GM18511 (cell line): Measurements from ENCODE around the gene RPS27L.
"Not testable (repeated sequence)": the region's sequence is repeated elsewhere in the genome, so short reads cannot be mapped to it uniquely, and the experiment has no call there.

Experiments used
- ATAC-seq: cut with Tn5 transposase; IDR thresholded peaks from one replicate; pipeline ENCODE4 v1.9.1; 2021; ENCODE audit warnings: mild to moderate bottlenecking, moderate library complexity; ENCODE audit not compliant: unreplicated experiment

The RPS27L gene

GRCh38 chr15:63103416-63103815 lies 53.9 kb downstream of the RPS27L start:
- ATAC-seq = no peak

GRCh38 chr15:63099581-63099980 lies 57.7 kb downstream of the RPS27L start:
- not testable (repeated sequence) for ATAC-seq

GRCh38 chr15:63098901-63099300 lies 58.4 kb downstream of the RPS27L start:
- ATAC-seq = not testable (repeated sequence)
